GM21447 (cell line): ENCODE measurements around the gene NLRP9.
"Not testable (repeated sequence)": the region's sequence is repeated elsewhere in the genome, so short reads cannot be mapped to it uniquely, and the experiment has no call there.

Experiments used
- ATAC-seq: cut with Tn5 transposase; IDR thresholded peaks from one replicate; pipeline ENCODE4 v1.9.1; 2021; ENCODE audit not compliant: unreplicated experiment

NLRP9 gene

DNA sequence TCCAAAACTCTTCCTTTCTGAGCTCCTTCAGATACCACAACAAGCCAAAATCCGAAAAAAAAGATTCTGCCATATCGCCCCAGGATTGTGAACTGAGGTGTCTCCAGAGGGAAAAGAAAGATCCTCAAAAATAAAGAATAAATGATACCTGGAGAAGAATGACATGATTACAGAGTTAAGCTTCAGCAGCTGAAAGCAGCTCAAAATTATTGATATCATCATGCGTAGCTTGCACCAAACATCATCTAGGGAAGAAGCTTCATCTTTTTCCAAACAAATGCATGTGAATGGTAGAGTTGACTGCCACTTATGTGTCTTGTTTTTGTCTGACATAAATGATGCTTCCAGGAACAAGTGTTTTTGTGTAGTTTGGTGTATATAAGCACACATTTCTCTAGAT, at the start of gene NLRP9:
TSS of gene NLRP9 (minus strand) at position 101 of the 400 bp plus-strand sequence. CDS start at position 73, 28 bp downstream.
- no peak for ATAC-seq

DNA sequence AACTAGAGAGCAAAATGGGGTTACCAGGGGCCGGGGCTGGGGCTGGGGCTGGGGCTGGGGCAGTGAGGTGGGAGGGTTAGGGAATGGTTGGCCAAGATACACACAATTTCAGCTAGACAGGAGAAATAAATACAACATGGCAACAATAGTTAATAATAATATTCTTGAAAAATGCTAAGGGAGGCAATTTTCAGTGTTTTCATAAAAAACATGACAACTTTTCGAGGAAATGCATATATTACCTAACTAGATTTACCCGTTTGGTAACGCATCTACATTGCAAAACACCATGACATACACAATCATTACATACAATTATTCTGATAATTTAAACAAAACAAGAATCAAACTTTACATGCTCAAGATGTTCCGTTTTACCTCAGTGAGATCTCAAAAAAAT, 42.9 kb upstream of the NLRP9 start:
- ATAC-seq: no peak

DNA sequence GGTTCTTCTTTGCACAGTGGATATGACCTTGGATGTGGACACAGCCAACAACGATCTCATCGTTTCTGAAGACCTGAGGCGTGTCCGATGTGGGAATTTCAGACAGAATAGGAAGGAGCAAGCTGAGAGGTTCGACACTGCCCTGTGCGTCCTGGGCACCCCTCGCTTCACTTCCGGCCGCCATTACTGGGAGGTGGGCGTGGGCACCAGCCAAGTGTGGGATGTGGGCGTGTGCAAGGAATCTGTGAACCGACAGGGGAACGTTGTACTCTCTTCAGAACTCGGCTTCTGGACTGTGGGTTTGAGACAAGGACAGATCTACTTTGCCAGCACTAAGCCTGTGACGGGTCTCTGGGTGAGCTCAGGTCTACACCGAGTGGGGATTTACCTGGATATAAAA, 40.1 kb upstream of the NLRP9 start:
- no peak for ATAC-seq

DNA sequence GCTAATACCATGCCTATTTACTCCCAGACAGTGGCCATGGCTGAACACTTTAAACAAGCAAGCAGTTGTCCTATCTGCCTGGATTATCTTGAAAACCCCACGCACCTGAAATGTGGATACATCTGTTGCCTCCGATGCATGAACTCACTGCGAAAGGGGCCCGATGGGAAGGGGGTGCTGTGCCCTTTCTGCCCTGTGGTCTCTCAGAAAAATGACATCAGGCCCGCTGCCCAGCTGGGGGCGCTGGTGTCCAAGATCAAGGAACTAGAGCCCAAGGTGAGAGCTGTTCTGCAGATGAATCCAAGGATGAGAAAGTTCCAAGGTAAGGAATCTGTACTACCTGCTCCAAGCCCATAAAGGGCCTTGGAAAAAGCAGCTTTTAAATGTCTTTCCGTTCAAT, 39.3 kb upstream of the NLRP9 start:
- ATAC-seq: no peak

DNA sequence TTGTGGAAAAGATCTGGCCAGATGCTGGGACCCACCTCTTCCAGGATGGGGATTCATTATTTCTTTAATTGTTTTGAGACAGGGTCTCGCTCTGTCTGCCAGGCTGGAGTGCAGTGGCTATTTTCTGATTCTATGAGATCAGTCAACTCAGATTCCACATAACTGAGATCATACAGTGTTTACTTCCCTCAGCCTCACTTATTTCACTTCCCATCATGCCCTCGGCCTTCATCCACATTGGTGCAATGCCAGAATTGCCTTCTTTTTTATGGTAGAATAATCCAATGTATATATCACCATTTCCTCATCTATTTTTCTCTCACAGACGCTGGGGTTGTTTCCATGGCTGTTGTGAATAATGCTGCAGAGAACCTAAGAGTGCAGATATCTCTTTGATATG, 31.4 kb upstream of the NLRP9 start:
- not testable (repeated sequence) for ATAC-seq

DNA sequence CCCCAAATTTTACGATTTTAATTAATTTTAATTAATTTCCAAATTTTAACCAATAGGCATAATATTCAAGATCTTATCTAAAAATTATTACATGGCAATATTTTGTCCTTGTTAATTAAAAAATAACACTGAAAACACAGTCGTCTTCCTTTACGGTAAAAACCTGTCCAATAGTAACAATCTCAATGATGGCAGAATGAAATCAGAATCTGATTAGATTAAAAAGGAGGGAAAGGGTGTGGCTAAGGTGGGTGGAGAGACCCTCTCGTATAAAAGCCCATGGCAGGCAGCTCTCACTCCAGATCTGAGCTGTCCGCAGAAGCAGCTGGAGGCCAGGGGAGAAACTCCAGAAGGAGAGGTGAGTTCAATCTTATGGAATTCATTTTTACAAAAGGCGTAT, 30.6 kb upstream of the NLRP9 start, which contains the start of gene RFPL4AL1:
TSS of gene RFPL4AL1 (plus strand) at position 301 of the 400 bp plus-strand sequence. CDS start 2,687 bp downstream, outside the sequence.
- not testable (repeated sequence) for ATAC-seq

DNA sequence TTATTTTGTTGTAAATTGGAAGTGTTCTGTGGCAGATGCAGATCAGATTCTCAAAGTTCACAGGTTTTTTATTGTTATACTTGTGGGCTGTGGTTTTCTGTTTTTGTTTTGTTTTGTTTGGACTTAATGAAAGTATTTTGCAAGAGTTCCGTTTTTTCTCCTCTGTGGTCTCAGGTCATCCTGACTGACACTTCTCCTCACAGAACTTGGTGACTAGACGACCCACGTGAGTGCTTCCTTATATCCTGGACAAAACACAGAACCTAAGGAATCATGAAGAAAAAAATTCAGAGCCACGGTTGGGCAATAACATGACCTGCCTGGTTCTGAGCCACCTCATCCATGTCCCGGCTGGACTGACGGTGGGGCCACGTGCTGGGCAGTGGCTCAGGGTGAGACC, 28.3 kb upstream of the NLRP9 start:
- ATAC-seq: no peak

DNA sequence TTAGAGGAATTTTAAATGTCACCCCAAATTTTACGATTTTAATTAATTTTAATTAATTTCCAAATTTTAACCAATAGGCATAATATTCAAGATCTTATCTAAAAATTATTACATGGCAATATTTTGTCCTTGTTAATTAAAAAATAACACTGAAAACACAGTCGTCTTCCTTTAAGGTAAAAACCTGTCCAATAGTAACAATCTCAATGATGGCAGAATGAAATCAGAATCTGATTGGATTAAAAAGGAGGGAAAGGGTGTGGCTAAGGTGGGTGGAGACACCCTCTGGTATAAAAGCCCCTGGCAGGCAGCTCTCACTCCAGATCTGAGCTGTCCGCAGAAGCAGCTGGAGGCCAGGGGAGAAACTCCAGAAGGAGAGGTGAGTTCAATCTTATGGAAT, 20.6 kb upstream of the NLRP9 start, which contains the start of gene RFPL4A:
TSS of gene RFPL4A (plus strand) at position 301 of the 400 bp plus-strand sequence. CDS start 2,704 bp downstream, outside the sequence.
- not testable (repeated sequence) for ATAC-seq

DNA sequence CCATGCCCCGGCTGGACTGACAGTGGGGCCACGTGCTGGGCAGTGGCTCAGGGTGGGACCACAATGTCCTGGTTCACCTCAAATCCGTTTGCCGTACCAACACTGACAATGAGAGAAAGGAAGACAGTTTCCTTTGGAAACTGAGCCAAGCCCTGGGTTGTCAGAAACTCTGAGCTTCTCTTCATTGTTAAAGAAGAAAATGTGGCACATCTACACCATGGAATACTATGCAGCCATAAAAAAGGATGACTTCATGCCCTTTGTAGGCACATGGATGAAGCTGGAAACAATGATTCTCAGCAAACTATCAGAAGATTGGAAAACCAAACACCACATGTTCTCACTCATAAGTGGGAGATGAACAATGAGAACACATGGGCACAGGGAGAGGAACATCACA, 18.6 kb upstream of the NLRP9 start:
- ATAC-seq: not testable (repeated sequence)

DNA sequence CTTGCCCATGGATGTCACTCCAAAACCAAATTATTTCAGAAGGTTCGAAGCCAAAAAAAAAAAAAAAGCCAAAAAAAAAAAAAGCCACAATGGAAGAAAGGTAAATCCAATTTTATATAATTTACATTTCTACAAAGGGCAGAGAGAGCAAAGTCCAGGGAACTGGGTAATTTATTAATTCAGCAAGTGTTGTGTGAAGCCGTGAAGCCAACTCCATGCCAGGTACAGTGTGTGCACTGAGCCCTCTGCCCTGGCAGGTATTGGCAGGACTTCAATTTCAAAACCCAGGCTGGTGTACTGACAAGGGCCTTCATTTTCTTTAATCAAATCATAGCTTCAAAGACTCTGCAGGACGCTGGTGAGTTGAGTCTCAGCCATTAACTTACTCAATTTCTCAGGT, 15.2 kb upstream of the NLRP9 start:
- no peak for ATAC-seq

DNA sequence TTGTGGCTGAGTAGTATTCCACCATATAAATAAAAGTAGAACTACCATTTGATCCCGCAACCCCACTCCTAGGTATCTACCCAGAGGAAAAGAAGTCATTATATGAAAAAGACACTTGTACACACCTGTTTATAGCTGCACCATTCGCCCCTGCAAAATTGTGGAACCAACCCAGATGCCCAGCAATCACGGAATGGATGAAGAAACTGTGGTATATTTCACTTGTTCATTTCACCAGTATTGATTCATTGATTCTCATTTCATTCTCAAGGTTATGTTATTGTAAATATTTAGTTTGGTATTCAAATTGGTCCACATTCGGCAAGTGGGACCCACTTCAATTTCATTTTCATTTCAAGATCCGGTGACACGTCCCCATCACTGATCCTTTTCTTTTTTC, 12.5 kb upstream of the NLRP9 start:
- ATAC-seq: no peak

DNA sequence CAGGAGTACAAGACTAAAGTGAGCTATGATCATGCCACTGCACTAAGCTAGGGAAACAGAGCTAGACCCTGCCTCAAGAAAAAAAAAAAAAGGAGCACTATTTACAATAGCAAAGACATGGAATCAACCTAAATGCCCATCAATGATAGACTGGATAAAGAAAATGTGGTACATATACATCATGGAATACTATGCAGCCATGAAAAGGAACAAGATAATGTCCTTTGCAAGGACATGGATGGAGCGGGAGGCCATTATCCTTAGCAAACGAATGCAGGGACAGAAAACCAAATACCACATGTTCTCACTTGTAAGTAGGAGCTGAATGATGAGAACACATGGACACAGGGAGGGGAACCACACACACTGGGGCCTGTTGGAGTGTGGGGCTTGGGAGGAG, 7.8 kb downstream of the NLRP9 start:
- ATAC-seq: not testable (repeated sequence)

DNA sequence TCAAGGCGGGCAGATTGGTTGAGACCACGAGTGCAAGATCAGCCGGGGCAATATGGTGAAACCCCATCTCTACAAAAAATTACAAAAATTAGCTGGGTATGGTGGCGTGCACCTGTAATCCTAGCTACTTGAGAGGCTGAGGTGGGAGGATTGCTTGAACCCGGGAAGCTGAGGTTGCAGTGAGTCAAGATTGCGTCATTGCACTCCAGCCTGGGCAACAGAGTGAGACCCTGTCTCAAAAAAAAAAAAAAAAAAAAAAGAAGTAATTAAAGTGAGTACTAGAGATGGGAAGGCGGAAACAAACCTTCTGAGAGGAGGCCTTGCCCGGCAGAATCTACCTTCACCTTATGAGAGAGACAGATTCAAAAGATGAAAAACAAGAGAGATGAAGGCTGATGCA, 14.7 kb downstream of the NLRP9 start:
- no peak for ATAC-seq

DNA sequence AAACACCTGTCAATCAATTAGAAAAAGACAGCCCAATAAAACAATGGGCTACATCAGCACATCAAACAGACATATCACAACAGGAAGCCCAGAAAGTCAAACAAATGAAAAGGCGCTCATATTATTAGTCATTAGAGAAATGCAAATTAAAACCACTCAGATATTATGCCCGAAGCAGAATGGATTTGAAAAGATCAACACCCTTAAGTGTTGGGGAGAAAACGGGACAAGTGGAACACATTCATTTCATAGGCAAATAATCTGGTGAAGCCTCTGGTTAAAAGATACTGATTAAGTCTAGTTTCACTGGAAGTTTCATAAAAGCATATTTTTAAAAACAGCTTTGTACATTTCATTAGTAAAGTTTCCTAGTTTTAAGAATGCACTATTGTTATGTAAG, 17.4 kb downstream of the NLRP9 start:
- no peak for ATAC-seq

DNA sequence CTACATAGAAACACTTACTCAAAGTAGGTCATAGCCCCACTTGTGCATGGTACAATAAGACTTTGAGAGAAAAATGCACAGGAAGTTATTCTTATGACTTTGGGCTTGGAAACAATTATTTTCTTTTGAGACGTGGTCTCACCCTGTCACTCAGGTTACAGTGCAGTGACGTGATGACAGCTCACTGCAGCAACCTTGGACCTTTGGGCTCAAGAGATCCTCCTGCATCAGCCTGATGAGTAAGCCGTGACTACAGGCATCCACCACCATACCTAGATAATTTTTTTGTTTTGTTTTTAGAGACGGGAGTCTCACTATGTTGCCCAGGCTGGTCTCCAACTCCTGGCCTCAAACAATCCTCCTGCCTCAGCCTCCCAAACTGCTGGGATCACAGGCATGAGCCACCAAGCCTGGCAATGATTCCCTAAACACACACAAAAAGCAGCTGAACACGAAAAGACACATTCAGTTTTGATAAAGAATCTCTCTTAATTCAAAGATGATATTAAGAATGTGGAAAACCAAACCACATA, 17.9 kb downstream of the NLRP9 start:
- no peak for ATAC-seq

DNA sequence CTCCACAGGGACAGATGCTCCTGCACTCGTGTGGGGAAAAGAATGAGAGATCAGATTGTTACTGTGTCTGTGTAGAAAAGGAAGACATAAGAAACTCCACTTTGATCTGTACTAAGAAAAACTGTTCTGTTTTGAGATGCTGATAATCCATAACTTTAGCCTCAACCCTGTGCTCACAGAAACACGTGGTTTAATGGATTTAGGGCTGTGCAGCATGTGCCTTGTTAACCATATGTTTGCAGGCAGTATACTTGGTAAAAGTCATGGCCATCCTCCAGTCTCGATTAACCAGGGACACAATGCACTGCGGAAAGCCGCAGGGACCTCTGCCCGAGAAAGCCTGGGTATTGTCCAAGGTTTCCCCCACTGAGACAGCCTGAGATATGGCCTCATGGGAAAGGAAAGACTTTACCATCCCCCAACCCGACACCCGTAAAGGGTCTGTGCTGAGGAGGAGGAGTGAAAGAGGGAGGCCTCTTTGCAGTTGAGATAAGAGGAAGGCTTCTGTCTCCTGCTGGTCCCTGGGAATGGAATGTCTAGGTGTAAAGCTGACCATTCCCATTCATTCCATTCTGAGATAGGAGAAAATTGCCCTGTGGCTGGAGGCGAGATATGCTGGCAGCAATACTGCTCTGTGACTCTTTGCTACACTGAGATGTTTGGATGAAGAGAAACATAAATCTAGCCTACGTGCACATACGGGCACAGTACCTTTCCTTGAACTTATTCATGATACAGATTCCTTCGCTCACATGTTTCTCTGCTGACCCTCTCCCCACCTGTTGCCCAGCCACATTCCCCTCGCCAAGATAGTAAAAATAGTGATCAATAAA, 20.1 kb downstream of the NLRP9 start:
- not testable (repeated sequence) for ATAC-seq

DNA sequence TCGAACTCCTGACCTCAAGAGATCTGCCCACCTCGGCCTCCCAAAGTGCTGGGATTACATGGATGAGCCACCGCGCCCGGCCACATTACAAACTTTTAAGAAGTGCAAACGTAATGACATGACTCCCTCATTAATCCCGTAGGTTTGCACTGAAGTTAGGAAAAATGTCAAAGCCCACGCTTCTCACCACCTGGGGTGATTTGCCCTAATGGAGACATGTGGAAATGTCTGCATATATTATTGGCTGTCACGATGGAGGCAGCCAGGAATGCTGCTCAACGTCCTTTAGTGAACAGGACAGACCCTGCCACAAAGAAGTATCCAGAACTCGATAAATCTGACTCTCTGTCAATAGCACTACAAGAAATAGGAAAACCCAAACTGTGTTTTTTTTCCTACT, 21.0 kb downstream of the NLRP9 start:
- ATAC-seq: no peak

DNA sequence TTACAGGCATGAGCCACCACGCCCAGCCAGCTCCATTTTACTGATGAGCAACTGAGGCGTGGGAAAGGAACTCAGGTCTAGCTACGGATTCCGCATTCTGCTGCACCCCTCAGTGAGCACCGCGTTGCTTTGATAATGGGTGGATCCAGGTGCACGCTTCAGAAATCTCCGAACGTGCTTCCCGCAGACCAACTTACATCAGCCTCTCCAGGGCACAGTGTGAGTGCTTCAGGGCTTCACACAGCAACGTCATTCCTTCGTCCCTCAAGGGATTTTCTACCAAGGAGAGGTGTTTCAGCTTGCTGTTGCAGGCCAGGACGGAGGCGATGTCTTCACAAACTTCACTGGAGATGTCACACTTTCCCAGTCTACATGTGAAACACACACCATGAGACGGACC, 21.7 kb downstream of the NLRP9 start:
- no peak for ATAC-seq

DNA sequence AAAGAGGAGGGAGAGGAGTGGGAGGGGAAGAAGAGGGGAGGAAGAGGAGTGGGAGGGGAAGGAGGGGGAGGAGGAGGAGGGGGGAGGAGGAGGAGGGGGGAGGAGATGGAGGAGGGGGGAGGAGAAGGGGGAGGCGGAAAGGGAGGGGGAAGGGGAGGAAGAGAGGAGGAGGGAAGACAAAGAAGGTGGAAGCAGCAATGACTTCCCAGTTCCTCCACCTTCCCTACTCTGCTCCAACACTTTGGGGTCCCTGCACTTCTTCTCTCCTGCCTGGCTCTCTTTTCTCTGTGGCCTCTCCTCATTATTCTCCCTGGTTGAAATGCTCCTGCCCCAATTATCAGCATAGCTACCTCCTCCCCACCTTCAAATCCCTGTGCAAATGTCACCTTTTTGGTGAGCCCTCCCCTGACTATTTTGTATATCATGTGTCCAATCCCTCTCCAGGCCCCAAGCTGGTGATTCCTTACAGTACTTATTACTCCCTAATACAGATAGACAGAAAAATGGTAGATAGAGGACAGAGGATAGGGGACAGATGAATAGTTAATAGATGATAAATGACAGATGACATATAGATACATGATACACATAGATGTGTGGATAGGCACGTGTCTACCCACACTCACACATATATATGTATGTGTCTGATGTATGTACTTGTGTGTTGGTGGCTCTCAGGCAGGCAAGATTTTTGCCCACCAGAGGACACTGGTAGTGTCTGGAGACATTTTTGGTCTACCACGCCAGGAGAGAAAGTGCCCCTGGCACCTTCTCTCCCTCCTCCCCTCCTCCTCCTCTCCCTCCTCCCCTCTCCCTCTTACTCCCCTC, 25.2 kb downstream of the NLRP9 start:
- ATAC-seq: no peak

DNA sequence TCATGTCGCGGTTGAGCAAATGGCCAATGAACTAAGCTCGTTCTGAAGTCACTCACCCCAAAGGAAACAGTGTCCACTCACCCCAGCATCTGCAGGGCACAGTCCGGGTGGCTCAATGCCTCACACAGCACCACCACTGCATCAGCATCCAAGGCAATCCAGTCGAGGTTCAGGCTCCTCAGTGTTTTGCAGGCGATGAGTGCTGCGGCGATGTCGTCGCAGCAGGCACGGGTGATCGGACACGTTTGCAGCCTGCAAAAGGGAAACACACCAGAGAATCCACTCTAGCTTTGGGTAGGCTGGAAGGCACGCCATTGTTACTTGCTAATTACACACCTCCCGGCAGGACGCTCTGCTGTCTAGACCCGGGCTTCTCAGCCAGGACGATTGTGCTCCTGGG, 26.5 kb downstream of the NLRP9 start:
- no peak for ATAC-seq

DNA sequence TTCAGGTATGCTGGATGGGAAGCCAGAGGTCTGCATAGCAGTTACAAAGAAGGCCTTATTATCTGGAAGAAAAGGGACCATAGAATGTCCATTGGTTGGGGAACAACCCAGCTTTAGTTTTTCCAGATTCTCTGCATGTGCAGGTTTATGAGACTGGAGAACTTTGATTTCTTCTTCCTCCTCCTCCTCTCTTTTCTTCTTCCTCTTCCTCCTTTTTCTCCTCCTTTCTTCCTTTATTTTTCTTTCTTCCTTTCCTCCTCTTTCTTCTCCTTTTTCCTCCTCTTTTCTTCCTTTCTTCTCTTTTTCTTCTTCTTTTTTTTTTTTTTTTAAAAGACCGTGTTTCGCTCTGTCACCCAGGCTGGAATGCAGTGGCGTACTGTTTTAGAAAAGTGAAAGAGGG, 32.2 kb downstream of the NLRP9 start:
- ATAC-seq: no peak
